Measurements from ENCODE around the gene FOXN4. TPM values are rescaled to one million over a fixed set of nuclear protein-coding genes. Genes with fewer than 3 reads are reported as not detected.

FOXN4 gene
- total and polyA plus RNA-seq, 2 of the 13 experiments (the other 11 are each of a cell fraction or from before 2014, with no cell fraction given) = 0.11 TPM; not detected in 1

DNA sequence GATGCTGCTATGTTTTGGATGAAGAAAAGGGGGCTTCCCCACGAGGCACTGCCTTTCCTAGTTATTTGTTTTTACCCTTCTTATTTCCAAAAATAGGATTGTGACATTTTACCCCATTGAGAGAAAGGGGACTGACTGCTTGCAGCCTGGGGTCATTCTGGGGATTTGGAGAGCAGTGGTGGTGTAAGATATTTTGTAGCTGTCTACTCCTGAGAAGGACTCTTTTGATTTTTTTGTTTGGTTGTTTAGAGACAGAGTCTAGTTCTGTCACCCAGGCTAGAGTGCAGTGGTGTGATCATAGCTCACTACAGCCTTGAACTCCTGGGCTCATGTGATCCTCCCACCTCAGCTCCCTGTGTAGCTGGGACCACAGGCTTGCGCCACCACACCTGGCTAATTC is 78.9 kb downstream of the FOXN4 start:
- H3K36me3 ChIP-seq (replicated peaks in 1 of 2; ENCODE audit: control insufficient read depth in 1 of 2, insufficient read depth in 2 of 2, low read length in 2 of 2) = peaks cover 1 to 23% of the 10 kb centered on the region in 2 experiments; a peak in 2 of 5 replicates
- in situ Hi-C loops (cut with HindIII; ENCODE audit: extremely low pct_ligation_motif_present, low pct_unique_long_range_greater_than_20kb) = no loop called here
- ATAC-seq (peak; percentile 76), DNase-seq (ENCODE audit: low spot score) (no peak), FAIRE-seq (peak; percentile 8)
- no TSS peak for BruUV-seq (replicated peaks)
- H3K27me3 ChIP-seq (ENCODE audit: control insufficient read depth in 1 of 2, insufficient read depth in 2 of 2, low read length in 2 of 2) = no peaks in the 10 kb centered on the region
- no peaks in the 10 kb centered on the region for H3K79me2 ChIP-seq (ENCODE audit: insufficient read depth, low read length)
- peaks cover 12% of the 10 kb centered on the region for H3K4me1 ChIP-seq (ENCODE audit: insufficient read depth, low read length)
- no peak overlapping the region for H3K9ac ChIP-seq (ENCODE audit: insufficient read depth, low read depth, low read length)
- ChIA-PET POLR2A (no interaction called here), CTCF (ENCODE audit: low intra/inter-chr PET ratio, low total read pairs) (no interaction called here)
- WGBS (ENCODE audit: low lambda C conversion rate) = 57% methylated on average over 2 of the region's 2 CpGs
- no peak overlapping the region for H3K4me2 ChIP-seq (ENCODE audit: low read depth, low read length)
- H4K20me1 ChIP-seq (ENCODE audit: insufficient read depth, low read length) = no peaks in the 10 kb centered on the region
- H2AFZ ChIP-seq (ENCODE audit: low read length) = no peak overlapping the region
- H3K9me3 ChIP-seq (ENCODE audit: low read length) = no peaks in the 10 kb centered on the region
- intact Hi-C loops (cut with micrococcal nuclease; ENCODE audit: unreplicated experiment) = no loop called here
- H3K4me3 ChIP-seq (replicated peaks in 1 of 3; ENCODE audit: insufficient read depth in 1 of 3, low read depth in 2 of 3, low read length in 3 of 3) = no peak overlapping the region
- peak overlapping the region; percentile 45 for H3K27ac ChIP-seq (ENCODE audit: extremely low read length, insufficient read depth, low read length)
- no peak for TF ChIP-seq BCL6 (CRISPR knock-in tag; IDR thresholded peaks at IDR 0.05)
- TF ChIP-seq, protein P1, sequence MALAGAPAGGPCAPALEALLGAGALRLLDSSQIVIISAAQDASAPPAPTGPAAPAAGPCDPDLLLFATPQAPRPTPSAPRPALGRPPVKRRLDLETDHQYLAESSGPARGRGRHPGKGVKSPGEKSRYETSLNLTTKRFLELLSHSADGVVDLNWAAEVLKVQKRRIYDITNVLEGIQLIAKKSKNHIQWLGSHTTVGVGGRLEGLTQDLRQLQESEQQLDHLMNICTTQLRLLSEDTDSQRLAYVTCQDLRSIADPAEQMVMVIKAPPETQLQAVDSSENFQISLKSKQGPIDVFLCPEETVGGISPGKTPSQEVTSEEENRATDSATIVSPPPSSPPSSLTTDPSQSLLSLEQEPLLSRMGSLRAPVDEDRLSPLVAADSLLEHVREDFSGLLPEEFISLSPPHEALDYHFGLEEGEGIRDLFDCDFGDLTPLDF (CRISPR knock-in tag; IDR thresholded peaks at IDR 0.05) = no peak
- TF ChIP-seq NR3C1 (CRISPR knock-in tag; IDR thresholded peaks at IDR 0.05) = no peak
- TF ChIP-seq YY1 (IDR thresholded peaks at IDR 0.05; ENCODE audit: insufficient read depth, insufficient replicate concordance, low read depth, low read length) = no peak
- no peak for TF ChIP-seq IKZF4 (CRISPR knock-in tag; IDR thresholded peaks at IDR 0.05; ENCODE audit: borderline replicate concordance, low read depth, not compliant biosample characterization)
- TF ChIP-seq ZNF891 (CRISPR knock-in tag; IDR thresholded peaks at IDR 0.05) = no peak
- no peak for TF ChIP-seq TAF15 (IDR thresholded peaks at IDR 0.05; ENCODE audit: low read depth, low read length, poor library complexity, severe bottlenecking)
- TF ChIP-seq, protein P2, sequence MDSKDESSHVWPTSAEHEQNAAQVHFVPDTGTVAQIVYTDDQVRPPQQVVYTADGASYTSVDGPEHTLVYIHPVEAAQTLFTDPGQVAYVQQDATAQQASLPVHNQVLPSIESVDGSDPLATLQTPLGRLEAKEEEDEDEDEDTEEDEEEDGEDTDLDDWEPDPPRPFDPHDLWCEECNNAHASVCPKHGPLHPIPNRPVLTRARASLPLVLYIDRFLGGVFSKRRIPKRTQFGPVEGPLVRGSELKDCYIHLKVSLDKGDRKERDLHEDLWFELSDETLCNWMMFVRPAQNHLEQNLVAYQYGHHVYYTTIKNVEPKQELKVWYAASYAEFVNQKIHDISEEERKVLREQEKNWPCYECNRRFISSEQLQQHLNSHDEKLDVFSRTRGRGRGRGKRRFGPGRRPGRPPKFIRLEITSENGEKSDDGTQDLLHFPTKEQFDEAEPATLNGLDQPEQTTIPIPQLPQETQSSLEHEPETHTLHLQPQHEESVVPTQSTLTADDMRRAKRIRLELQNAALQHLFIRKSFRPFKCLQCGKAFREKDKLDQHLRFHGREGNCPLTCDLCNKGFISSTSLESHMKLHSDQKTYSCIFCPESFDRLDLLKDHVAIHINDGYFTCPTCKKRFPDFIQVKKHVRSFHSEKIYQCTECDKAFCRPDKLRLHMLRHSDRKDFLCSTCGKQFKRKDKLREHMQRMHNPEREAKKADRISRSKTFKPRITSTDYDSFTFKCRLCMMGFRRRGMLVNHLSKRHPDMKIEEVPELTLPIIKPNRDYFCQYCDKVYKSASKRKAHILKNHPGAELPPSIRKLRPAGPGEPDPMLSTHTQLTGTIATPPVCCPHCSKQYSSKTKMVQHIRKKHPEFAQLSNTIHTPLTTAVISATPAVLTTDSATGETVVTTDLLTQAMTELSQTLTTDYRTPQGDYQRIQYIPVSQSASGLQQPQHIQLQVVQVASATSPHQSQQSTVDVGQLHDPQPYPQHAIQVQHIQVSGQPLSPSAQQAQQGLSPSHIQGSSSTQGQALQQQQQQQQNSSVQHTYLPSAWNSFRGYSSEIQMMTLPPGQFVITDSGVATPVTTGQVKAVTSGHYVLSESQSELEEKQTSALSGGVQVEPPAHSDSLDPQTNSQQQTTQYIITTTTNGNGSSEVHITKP (CRISPR knock-in tag; IDR thresholded peaks at IDR 0.05; ENCODE audit: low read depth) = no peak
- TF ChIP-seq SNRNP70 (IDR thresholded peaks at IDR 0.05; ENCODE audit: low read depth, low read length) = no peak
- TF ChIP-seq PPARG (CRISPR knock-in tag; conservative IDR thresholded peaks at IDR 0.05) = no peak
- TF ChIP-seq ZNF75D (CRISPR knock-in tag; IDR thresholded peaks at IDR 0.05; ENCODE audit: borderline replicate concordance) = no peak
- TF ChIP-seq ZNF333 (CRISPR knock-in tag; IDR thresholded peaks at IDR 0.05; ENCODE audit: borderline replicate concordance) = no peak
- no peak for TF ChIP-seq ZNF879 (CRISPR knock-in tag; IDR thresholded peaks at IDR 0.05)
- no peak for TF ChIP-seq ZNF644 (CRISPR knock-in tag; IDR thresholded peaks at IDR 0.05; ENCODE audit: low read depth)
- no peak for TF ChIP-seq ZNF501 (CRISPR knock-in tag; IDR thresholded peaks at IDR 0.05)
